Mesothelial cell of epicardium (in vitro differentiated cells): ENCODE data around the gene EVPL. TPM values are rescaled to one million over a fixed set of nuclear protein-coding genes. Genes with fewer than 3 reads are reported as not detected.
"Not testable (repeated sequence)": the region's sequence is repeated elsewhere in the genome, so short reads cannot be mapped to it uniquely, and the experiment has no call there.

ENCODE experiments used
- DNase-seq, 2 experiments: peaks; one replicate each; pipeline ENCODE4 v3.0.0; 2021; ENCODE audit warnings: low spot score in 2 of 2; ENCODE audit not compliant: unreplicated experiment in 2 of 2
- H3K27ac Mint-ChIP-seq: 2 replicates; pipeline ENCODE4 v1.8.0; 2021; ENCODE audit warnings: mixed read lengths
- H3K27me3 Mint-ChIP-seq: 2 replicates; pipeline ENCODE4 v1.8.0; 2021; ENCODE audit warnings: low read depth, mixed read lengths
- H3K36me3 Mint-ChIP-seq: 2 replicates; pipeline ENCODE4 v1.8.0; 2021; ENCODE audit warnings: mixed read lengths
- H3K4me1 Mint-ChIP-seq: 2 replicates; pipeline ENCODE4 v1.8.0; 2021; ENCODE audit warnings: mixed read lengths
- H3K4me3 Mint-ChIP-seq: 2 replicates; pipeline ENCODE4 v1.8.0; 2021; ENCODE audit warnings: mild to moderate bottlenecking, moderate library complexity, mixed read lengths
- H3K9me3 Mint-ChIP-seq: 2 replicates; pipeline ENCODE4 v1.8.0; 2021; ENCODE audit warnings: mixed read lengths
- CTCF ChIP-seq: fragments of 200-600 bp; sonication (generic); IDR thresholded peaks from one replicate; pipeline ENCODE4 v1.5.0; 2021; ENCODE audit warnings: antibody characterized with exemption; ENCODE audit not compliant: unreplicated experiment
- total RNA-seq: library from RNA; stranded (reverse); gene quantifications from 3 replicates; pipeline ENCODE4 v1.2.1, GENCODE V29; 2021

EVPL gene
- total RNA-seq, 1 donor from 2014 or later = 0.25 TPM

DNA sequence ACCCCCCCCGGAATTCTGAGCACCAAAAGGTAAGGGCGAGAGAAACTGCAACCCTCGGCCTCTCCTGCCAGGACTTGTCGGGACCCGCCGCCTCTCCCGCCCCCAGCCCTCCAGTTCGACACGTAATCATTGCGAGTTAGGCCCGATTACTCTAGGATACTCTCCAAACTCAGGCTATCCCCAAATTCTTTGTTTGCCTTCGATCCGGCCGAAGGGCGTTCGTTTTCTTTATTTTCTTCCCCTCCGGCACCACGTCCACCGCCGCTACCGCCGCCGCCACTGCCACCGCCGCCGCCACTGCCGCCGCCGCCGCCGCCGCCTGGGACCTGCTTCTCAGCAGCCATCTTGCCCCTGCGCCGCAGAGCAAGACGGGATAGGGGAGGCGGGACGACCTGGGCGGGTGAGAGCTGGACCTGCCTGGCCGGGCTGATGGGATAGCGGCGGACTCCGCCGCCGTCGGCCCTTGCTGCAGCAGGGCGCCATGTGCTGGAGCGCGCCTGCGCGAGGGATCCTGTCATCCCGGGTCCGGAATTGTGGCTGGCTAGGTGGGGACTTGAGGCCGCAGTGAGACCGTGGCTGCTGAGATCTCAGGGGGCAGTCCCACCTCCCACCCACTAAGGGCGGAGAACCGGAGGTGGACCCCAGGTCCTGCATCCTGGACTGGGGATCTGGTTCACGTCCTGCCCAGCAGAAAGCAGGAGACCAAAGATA lies 45.2 kb upstream of the EVPL start, which contains the start of gene SRP68:
SRP68 (minus strand) TSS at position 370 of the 711 bp plus-strand sequence; CDS start at position 344, 26 bp downstream.
- DNase-seq = peak; percentile 85 to 91
- no peak for TF ChIP-seq CTCF
- peak within 1 kb of the TSS; percentile 92 for H3K27ac Mint-ChIP-seq
- peaks cover 5% of the 10 kb centered on the region for H3K36me3 Mint-ChIP-seq
- peaks cover 32% of the 10 kb centered on the region for H3K4me1 Mint-ChIP-seq
- H3K4me3 Mint-ChIP-seq = peak within 1 kb of the TSS; percentile 96
- no peaks in the 10 kb centered on the region for H3K9me3 Mint-ChIP-seq
- H3K27me3 Mint-ChIP-seq = peaks cover 39% of the 10 kb centered on the region

DNA sequence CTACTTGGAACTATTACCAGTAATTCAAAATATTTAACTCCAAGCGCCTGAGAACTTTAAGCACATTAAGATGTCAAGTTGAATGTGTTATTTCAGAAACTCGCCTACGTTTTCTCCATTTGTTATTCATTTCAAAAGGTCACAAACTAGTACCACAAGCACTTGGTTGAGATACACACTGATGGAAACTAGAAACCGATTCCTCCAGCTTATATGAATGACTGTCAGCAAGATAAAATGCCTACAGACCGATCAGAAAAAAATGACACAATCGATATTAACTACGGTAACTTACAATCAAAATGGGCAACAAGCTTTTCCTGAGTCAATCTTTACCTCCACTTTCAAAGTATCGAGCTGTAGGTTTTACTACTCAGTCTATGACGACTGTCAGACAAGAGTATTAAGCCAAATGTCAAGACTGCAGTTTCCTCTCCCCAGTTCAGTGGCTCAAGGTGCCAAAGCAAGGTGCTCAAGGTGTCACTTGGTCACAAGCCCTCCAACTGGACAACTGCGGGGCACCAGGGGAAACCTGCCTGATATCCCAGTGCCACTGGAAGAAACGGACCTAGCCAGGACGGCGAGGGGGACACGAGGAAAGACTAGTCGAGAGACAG lies 44.5 kb upstream of the EVPL start:
- Mint-ChIP-seq H3K36me3 (peaks cover 7% of the 10 kb centered on the region), H3K27me3 (peaks cover 32% of the 10 kb centered on the region), H3K4me1 (peaks cover 29% of the 10 kb centered on the region), H3K27ac (peak overlapping the region; percentile 92), H3K9me3 (no peaks in the 10 kb centered on the region), H3K4me3 (peak overlapping the region; percentile 96)
- DNase-seq = no peak
- no peak for TF ChIP-seq CTCF

DNA sequence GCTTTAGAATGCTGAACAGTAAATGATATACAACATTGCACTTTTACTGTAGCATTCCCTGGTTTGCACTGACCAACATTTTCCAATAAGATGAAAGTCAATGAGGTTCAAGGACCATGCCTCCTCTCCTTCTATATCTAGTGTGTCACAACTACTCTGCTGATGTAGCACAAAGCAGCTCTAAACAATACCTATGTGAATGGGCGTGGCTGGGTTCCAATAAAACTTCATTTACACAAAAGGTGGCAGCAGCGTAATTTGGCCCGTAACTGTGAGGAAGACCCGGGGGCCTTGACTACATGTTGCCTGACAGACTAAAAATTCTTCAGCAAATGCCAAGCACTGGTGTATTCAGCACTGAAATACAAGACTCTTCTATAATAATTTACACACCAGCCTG lies 38.7 kb upstream of the EVPL start:
- Mint-ChIP-seq H3K36me3 (peaks cover 43% of the 10 kb centered on the region), H3K27ac (no peak overlapping the region), H3K9me3 (no peaks in the 10 kb centered on the region), H3K27me3 (no peaks in the 10 kb centered on the region), H3K4me1 (peaks cover 4% of the 10 kb centered on the region), H3K4me3 (no peak overlapping the region)
- no peak for TF ChIP-seq CTCF
- DNase-seq = no peak

DNA sequence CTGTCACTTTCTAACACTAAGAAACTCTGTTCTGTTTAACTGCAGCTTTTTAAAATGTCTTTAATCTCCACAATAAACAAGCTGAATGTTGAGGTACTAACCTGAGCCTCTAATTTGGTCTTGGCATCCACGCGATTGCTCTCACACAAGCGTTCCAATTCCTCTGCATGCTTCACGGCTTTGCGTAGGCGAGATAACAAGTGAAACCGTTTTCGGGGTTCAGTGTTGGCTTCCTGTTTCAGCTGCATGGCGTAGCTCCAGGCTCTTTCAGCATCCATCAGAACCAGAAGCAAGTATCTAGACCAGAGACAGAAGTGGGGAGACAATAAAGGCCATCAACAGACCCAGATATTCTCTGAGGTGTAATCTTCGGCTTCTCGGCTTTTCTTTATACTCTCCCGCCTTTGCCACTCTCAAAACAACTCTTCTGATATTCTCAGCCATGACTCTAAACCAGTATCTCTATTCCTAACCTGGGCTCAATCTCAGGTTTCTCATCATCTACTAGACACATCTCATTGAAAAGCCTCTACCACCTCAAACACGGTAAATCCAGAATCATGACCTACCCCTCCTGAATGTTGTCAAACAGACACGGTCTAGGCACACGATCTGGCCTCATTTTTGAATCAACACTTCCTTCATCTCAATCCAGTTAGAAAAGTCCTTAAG lies 36.9 kb upstream of the EVPL start:
- no peak for TF ChIP-seq CTCF
- no peaks in the 10 kb centered on the region for H3K4me1 Mint-ChIP-seq
- no peak overlapping the region for H3K27ac Mint-ChIP-seq
- H3K36me3 Mint-ChIP-seq = peaks cover 52% of the 10 kb centered on the region
- H3K27me3 Mint-ChIP-seq = no peaks in the 10 kb centered on the region
- no peak overlapping the region for H3K4me3 Mint-ChIP-seq
- H3K9me3 Mint-ChIP-seq = no peaks in the 10 kb centered on the region
- DNase-seq = no peak

GRCh38 chr17:76058264-76058663 lies 31.2 kb upstream of the EVPL start:
- not testable (repeated sequence) for H3K9me3 Mint-ChIP-seq, H3K27ac Mint-ChIP-seq, H3K4me1 Mint-ChIP-seq, H3K27me3 Mint-ChIP-seq, H3K4me3 Mint-ChIP-seq, DNase-seq
- H3K36me3 Mint-ChIP-seq = peaks cover 49% of the 10 kb centered on the region

DNA sequence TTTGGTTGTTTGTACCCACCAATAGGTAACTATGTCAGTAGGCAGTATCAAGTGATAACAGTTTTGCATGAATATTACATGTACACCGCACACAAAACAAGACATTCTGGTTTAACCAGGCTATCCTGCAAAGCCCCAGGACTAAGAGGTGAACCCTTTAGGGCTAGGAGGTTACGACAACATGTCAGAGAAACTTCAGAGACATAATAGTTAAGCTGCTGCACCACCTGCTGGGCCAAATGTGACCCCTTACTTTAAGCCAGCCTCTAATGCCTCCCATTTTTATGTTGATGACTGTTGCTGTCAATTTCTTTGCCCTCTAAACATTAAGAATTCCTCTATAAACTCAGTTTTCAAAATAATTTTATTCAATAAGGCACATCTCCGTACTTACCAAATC lies 29.8 kb upstream of the EVPL start:
- no peaks in the 10 kb centered on the region for H3K27me3 Mint-ChIP-seq
- no peak overlapping the region for H3K4me3 Mint-ChIP-seq
- DNase-seq = no peak
- peaks cover 7% of the 10 kb centered on the region for H3K4me1 Mint-ChIP-seq
- H3K36me3 Mint-ChIP-seq = peaks cover 44% of the 10 kb centered on the region
- H3K9me3 Mint-ChIP-seq = no peaks in the 10 kb centered on the region
- no peak overlapping the region for H3K27ac Mint-ChIP-seq
- TF ChIP-seq CTCF = no peak
